Measurements from ENCODE around the gene CTRB2. TPM values are rescaled to one million over a fixed set of nuclear protein-coding genes. Genes with fewer than 3 reads are reported as not detected.

CTRB2 gene
- total RNA-seq, 1 experiment from 2014 or later: 5.8 TPM

- Mint-ChIP-seq H3K9me3 (no peaks in the 10 kb centered on the region), H3K4me1 (0 out of 2 replicates have a peak, but pooled peaks cover 6% of the 10 kb centered on the region), H3K36me3 (no peaks in the 10 kb centered on the region), H3K27me3 (ENCODE audit: low read depth) (no peaks in the 10 kb centered on the region), H3K27ac (0 out of 2 replicates have a peak overlapping the region, but pooled peaks have one; percentile 9), H3K4me3 (no peak overlapping the region)
- no peak for DNase-seq (ENCODE audit: low spot score)
- ATAC-seq: no peak
- TF ChIP-seq SOX15 (CRISPR knock-in tag; IDR thresholded peaks at IDR 0.05) (no peak), SMAD3 (CRISPR knock-in tag; IDR thresholded peaks at IDR 0.05; ENCODE audit: borderline replicate concordance) (no peak), ERG (CRISPR knock-in tag; IDR thresholded peaks at IDR 0.05) (no peak), EMX1 (CRISPR knock-in tag; IDR thresholded peaks at IDR 0.05) (no peak), SMAD4 (CRISPR knock-in tag; IDR thresholded peaks at IDR 0.05) (no peak), PRRX2 (CRISPR knock-in tag; IDR thresholded peaks at IDR 0.05) (no peak), PREB (CRISPR knock-in tag; IDR thresholded peaks at IDR 0.05; ENCODE audit: borderline replicate concordance) (no peak), ATF2 (CRISPR knock-in tag; IDR thresholded peaks at IDR 0.05; ENCODE audit: borderline replicate concordance, low read depth) (no peak), ZNF532 (CRISPR knock-in tag; IDR thresholded peaks at IDR 0.05; ENCODE audit: borderline replicate concordance) (no peak), ZMAT4 (CRISPR knock-in tag; IDR thresholded peaks at IDR 0.05) (no peak), E2F1 (CRISPR knock-in tag; IDR thresholded peaks at IDR 0.05) (no peak), IRF2 (CRISPR knock-in tag; IDR thresholded peaks at IDR 0.05; ENCODE audit: borderline replicate concordance, low read depth) (no peak), ZNF219 (CRISPR knock-in tag; IDR thresholded peaks at IDR 0.05; ENCODE audit: borderline replicate concordance) (no peak), IRF1 (CRISPR knock-in tag; IDR thresholded peaks at IDR 0.05) (no peak), ATF6 (CRISPR knock-in tag; IDR thresholded peaks at IDR 0.05) (no peak), RORB (CRISPR knock-in tag; IDR thresholded peaks at IDR 0.05) (no peak)
- POLR2A ChIA-PET: interaction anchor here (0.6 kb wide), 1 partner anchor 90 kb away, joined by 3 read pairs; no protein-coding TSS in a partner anchor
- CTCF ChIA-PET: interaction anchor here (0.6 to 1.9 kb wide), 4 partner anchors 16 to 346 kb away, joined by 3 to 17 read pairs (median 4); no protein-coding TSS in a partner anchor
Observed at GRCh38 chr16:75203667-75204409, 3.1 kb downstream of the CTRB2 start.

Data from WTC11 (cell line).